Measurements from ENCODE around the gene ACAA2.

GRCh38 chr18:49839012-49839411 is 25.7 kb upstream of the ACAA2 start:
- no peak for TF ChIP-seq CTCF (optimal IDR thresholded peaks at IDR 0.05 in 1 of 3, IDR thresholded peaks at IDR 0.05 in 1 of 3, conservative IDR thresholded peaks at IDR 0.05 in 1 of 3; ENCODE audit: extremely low read depth in 1 of 3, insufficient read depth in 2 of 3, low read length in 3 of 3)
- no peak for TF ChIP-seq EZH2 (IDR thresholded peaks at IDR 0.05; ENCODE audit: low read length)

Measured in keratinocyte (primary cell).